B cell (primary cell): Measurements from ENCODE around the gene PSENEN. TPM values are rescaled to one million over a fixed set of nuclear protein-coding genes. Genes with fewer than 3 reads are reported as not detected.

Source experiments
- ATAC-seq: fragments of 200-7000 bp; cut with Tn5 transposase; one replicate; pipeline ENCODE4 v1.10.0; 2021; ENCODE audit warnings: low read depth, mild to moderate bottlenecking, moderate number of reproducible peaks, moderate library complexity
- CTCF ChIA-PET: fragments of 350-600 bp; sonication (Branson Sonifier 250); formaldehyde crosslinking; loops from one replicate; lab custom pipeline; 2021; ENCODE audit warnings: antibody characterized with exemption, inconsistent platforms; lab: Charles Lee
- POLR2A ChIA-PET: fragments of 350-600 bp; sonication (Branson Sonifier 250); formaldehyde crosslinking; loops from one replicate; lab custom pipeline; 2021; ENCODE audit warnings: antibody characterized with exemption; lab: Charles Lee
- DNase-seq: peaks from one replicate; pipeline ENCODE4 v3.0.0; 2013
- H2AFZ ChIP-seq: 2 replicates; pipeline ENCODE4 v1.6.1; 2012; ENCODE audit warnings: mild to moderate bottlenecking, low read depth, low read length; ENCODE audit not compliant: insufficient read depth, poor library complexity, severe bottlenecking
- H3K27ac ChIP-seq, 2 donors: 1 replicate in 1 of 2; 2 replicates in 1 of 2; pipeline ENCODE4 v1.5.1; 2012 to 2013; ENCODE audit warnings: low read length in 2 of 2, mild to moderate bottlenecking in 2 of 2, moderate library complexity in 1 of 2
- H3K27me3 ChIP-seq, 4 experiments: fragments of 200-600 bp in 1 of 4; sonication (generic) in 1 of 4; replicated peaks in 1 of 4; 1 replicate in 2 of 4; 2 replicates in 2 of 4; pipeline versions ENCODE4 v1.6.1 to v1.7.0; 2013 to 2016; ENCODE audit warnings: low read length in 3 of 4, mild to moderate bottlenecking in 2 of 4, mixed read lengths in 1 of 4, moderate library complexity in 1 of 4; ENCODE audit not compliant: insufficient read depth in 4 of 4, control insufficient read depth in 3 of 4; ENCODE audit errors: control extremely low read depth in 1 of 4
- H3K36me3 ChIP-seq, 2 experiments: replicated peaks in 1 of 2; 1 replicate in 1 of 2; 2 replicates in 1 of 2; pipeline versions ENCODE4 v1.6.1 to v1.7.1; 2013; ENCODE audit warnings: low read length in 1 of 2; ENCODE audit not compliant: insufficient read depth in 2 of 2, control insufficient read depth in 1 of 2; ENCODE audit errors: control extremely low read depth in 1 of 2, extremely low read depth in 1 of 2
- H3K4me1 ChIP-seq, 2 donors: fragments of 200-600 bp in 1 of 2; sonication (generic) in 1 of 2; 1 replicate in 1 of 2; 2 replicates in 1 of 2; pipeline versions ENCODE4 v1.5.1 to v1.6.1; 2013 to 2017; ENCODE audit warnings: low read length in 2 of 2; ENCODE audit not compliant: control insufficient read depth in 2 of 2, insufficient read depth in 2 of 2
- H3K4me2 ChIP-seq: replicated peaks from 2 replicates; pipeline ENCODE3; 2012; ENCODE audit warnings: mild to moderate bottlenecking, low read depth, low read length; ENCODE audit not compliant: poor library complexity, severe bottlenecking
- H3K4me3 ChIP-seq, 5 experiments: fragments of 200-600 bp in 1 of 5; sonication (generic) in 1 of 5; 1 replicate in 3 of 5; 2 replicates in 2 of 5; pipeline versions ENCODE4 v1.5.1 to v1.7.0; 2011 to 2016; ENCODE audit warnings: low read length in 4 of 5, mild to moderate bottlenecking in 4 of 5, low read depth in 2 of 5, control low read depth in 1 of 5, moderate library complexity in 1 of 5; ENCODE audit not compliant: insufficient read depth in 1 of 5; ENCODE audit errors: control extremely low read depth in 1 of 5, extremely low read depth in 1 of 5
- H3K79me2 ChIP-seq: fragments of 200-600 bp; sonication (generic); one replicate; pipeline ENCODE4 v1.6.0; 2016; ENCODE audit warnings: low read length; ENCODE audit not compliant: control insufficient read depth, insufficient read depth
- H3K9ac ChIP-seq: fragments of 200-600 bp; sonication (generic); 2 replicates; pipeline ENCODE4 v1.6.1; 2017; ENCODE audit warnings: mild to moderate bottlenecking, low read length, moderate library complexity
- H3K9me3 ChIP-seq, 3 donors: one replicate each; pipeline versions ENCODE4 v1.6.1 to v1.7.1; 2013; ENCODE audit warnings: low read length in 2 of 3; ENCODE audit not compliant: control insufficient read depth in 2 of 3, insufficient read depth in 1 of 3; ENCODE audit errors: control extremely low read depth in 1 of 3
- H4K20me1 ChIP-seq: 2 replicates; pipeline ENCODE4 v1.6.0; 2012; ENCODE audit warnings: mild to moderate bottlenecking, low read length; ENCODE audit not compliant: insufficient read depth, control insufficient read depth, poor library complexity, severe bottlenecking
- H3K27ac Mint-ChIP-seq: one replicate; pipeline ENCODE4 v1.8.0; 2021; ENCODE audit warnings: mixed read lengths
- H3K27me3 Mint-ChIP-seq: one replicate; pipeline ENCODE4 v1.8.0; 2021; ENCODE audit warnings: mixed read lengths
- H3K4me1 Mint-ChIP-seq: one replicate; pipeline ENCODE4 v1.8.0; 2021; ENCODE audit warnings: mixed read lengths
- H3K4me3 Mint-ChIP-seq: one replicate; pipeline ENCODE4 v1.8.0; 2021; ENCODE audit warnings: mixed read lengths
- H3K9me3 Mint-ChIP-seq: one replicate; pipeline ENCODE4 v1.8.0; 2022; ENCODE audit warnings: mixed read lengths; ENCODE audit not compliant: insufficient read depth
- EZH2 ChIP-seq: IDR thresholded peaks from 2 replicates; pipeline ENCODE4 v1.6.1; 2012; ENCODE audit warnings: borderline replicate concordance, low read depth, mild to moderate bottlenecking, moderate library complexity, low read length; ENCODE audit not compliant: insufficient read depth, poor library complexity, severe bottlenecking
- WGBS: methylation state at CpG from one replicate; pipeline ENCODE4 v1.1.5; 2013; ENCODE audit warnings: missing lambda C conversion rate; ENCODE audit not compliant: insufficient coverage; 5-methylcytosine and 5-hydroxymethylcytosine counted together
- intact Hi-C: fragments of 100-400 bp; cut with micrococcal nuclease; formaldehyde crosslinking; loops from one replicate; pipeline ENCODE4 v1.10.0; 2022
- polyA plus RNA-seq: library from polyadenylated mRNA; depleted of rRNA; stranded (reverse); fragments of >200 nt; gene quantifications from 2 replicates; pipeline ENCODE4 v1.2.3, GENCODE V29; 2012
- total RNA-seq, 2 donors: library from RNA; stranded (reverse); fragments of 120-200 nt in 1 of 2; gene quantifications; 1 replicate in 1 of 2; 2 replicates in 1 of 2; pipeline versions ENCODE4 v1.2.3 to v1.2.4, GENCODE V29; 2013 to 2022
- TF ChIP-seq, protein P1 (sequence below): fragments of 200-600 bp; IDR thresholded peaks from one replicate; pipeline ENCODE4 v1.8.0; 2022; ENCODE audit warnings: antibody characterized with exemption, mild to moderate bottlenecking

Gene PSENEN
- total and polyA plus RNA-seq, 2 donors (not counting 1 experiment from before 2014, with no cell fraction given): 17.7 to 36.4 TPM

DNA sequence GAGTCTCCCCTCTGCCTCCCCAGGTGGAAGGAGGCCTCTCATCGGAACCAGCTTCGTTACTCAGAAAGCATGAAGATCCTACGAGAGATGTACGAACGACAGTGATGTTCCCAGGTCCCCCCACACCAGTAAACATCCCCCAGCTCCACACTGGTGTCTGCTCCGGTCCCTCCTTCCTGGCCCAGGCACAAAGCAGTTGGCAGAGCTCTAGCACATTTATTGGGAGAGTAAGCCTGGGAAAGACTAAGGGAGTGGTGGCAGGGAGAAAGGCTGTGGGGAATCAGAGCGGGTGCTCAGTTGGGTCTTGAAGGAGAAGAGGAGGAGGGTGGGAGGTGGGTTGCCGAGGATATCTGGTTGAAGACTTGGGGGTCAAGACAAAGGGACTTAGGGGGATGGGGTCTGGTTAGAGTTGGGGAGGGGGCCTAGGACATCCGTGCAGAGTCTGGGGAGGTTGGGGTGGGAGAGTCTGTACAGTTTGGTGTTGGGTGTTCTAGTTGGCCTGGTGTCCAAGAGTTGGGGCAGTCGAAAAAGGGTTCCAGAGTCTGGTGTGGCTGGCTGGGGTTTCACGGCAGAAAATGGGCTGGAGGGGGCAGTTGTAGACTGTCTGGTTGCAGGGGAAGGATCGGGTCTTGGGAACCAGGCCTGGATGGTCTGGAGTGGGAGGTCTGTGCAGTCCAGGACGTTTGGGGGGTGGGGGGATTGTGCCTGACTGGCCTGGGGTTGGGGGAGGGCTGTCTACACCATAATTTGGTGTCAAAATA, 9.1 kb downstream of the PSENEN start:
- no peak overlapping the region for H3K27ac Mint-ChIP-seq
- Histone ChIP-seq H3K36me3 (peaks cover 0 to 20% of the 10 kb centered on the region in 2 experiments), H4K20me1 (peaks cover 4% of the 10 kb centered on the region), H2AFZ (no peak overlapping the region), H3K9me3 (peaks cover 0 to 10% (median 0%) of the 10 kb centered on the region in 3 donors), H3K27ac (no peak overlapping the region), H3K4me3 (no peak overlapping the region), H3K4me2 (no peak overlapping the region), H3K79me2 (peaks cover 27% of the 10 kb centered on the region), H3K9ac (no peak overlapping the region), H3K4me1 (peaks cover 27 to 35% of the 10 kb centered on the region in 2 donors), H3K27me3 (peaks cover 0 to 26% (median 10%) of the 10 kb centered on the region in 4 experiments)
- TF ChIP-seq, protein P1, sequence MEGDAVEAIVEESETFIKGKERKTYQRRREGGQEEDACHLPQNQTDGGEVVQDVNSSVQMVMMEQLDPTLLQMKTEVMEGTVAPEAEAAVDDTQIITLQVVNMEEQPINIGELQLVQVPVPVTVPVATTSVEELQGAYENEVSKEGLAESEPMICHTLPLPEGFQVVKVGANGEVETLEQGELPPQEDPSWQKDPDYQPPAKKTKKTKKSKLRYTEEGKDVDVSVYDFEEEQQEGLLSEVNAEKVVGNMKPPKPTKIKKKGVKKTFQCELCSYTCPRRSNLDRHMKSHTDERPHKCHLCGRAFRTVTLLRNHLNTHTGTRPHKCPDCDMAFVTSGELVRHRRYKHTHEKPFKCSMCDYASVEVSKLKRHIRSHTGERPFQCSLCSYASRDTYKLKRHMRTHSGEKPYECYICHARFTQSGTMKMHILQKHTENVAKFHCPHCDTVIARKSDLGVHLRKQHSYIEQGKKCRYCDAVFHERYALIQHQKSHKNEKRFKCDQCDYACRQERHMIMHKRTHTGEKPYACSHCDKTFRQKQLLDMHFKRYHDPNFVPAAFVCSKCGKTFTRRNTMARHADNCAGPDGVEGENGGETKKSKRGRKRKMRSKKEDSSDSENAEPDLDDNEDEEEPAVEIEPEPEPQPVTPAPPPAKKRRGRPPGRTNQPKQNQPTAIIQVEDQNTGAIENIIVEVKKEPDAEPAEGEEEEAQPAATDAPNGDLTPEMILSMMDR: no peak
- TF ChIP-seq EZH2: no peak
- ChIA-PET POLR2A (no interaction called here), CTCF (interaction anchor here (1.0 kb wide), 1 partner anchor 60 kb away, joined by 3 read pairs; no protein-coding TSS in a partner anchor)
- WGBS: 92% methylated on average over 10 of the region's 13 CpGs
- H3K9me3 Mint-ChIP-seq: no peaks in the 10 kb centered on the region
- intact Hi-C loops: loop anchor here (5.0 kb wide), 1 partner anchor 62 kb away; no protein-coding TSS in a partner anchor
- ATAC-seq (no peak), DNase-seq (no peak)
- H3K4me1 Mint-ChIP-seq: peaks cover 37% of the 10 kb centered on the region
- H3K27me3 Mint-ChIP-seq: peaks cover 17% of the 10 kb centered on the region
- H3K4me3 Mint-ChIP-seq: peak overlapping the region; percentile 13

DNA sequence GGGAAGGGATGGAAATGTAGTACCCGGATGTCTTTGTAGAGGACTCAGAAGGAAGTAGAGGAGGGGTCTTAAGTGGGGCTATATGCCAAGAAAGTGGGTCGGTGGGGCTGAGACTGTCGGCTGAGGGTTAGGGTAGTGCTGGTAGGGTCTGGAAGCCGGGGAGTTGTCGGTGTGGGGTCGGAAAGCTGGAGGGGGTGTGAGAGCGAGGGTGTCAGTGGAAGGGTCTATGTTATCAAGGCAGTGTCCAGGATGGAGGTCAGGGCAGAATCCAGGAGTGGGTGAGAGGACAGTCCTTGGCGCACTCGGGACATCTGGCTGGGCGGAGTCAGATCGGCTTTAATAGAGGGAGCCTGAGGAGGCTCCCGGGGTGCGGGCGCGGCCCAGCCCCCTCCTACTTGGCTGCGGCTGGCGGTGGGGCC, 9.7 kb downstream of the PSENEN start:
- no peak overlapping the region for H3K27ac Mint-ChIP-seq
- peaks cover 0 to 10% (median 0%) of the 10 kb centered on the region in 3 donors for H3K9me3 ChIP-seq
- no peak overlapping the region for H3K9ac ChIP-seq
- peak overlapping the region; percentile 13 for H3K4me3 Mint-ChIP-seq
- no peak for ATAC-seq
- no peak overlapping the region for H2AFZ ChIP-seq
- H3K27me3 ChIP-seq: peaks cover 0 to 26% (median 10%) of the 10 kb centered on the region in 4 experiments
- TF ChIP-seq EZH2: no peak
- TF ChIP-seq, protein P1: no peak
- peaks cover 35% of the 10 kb centered on the region for H3K4me1 Mint-ChIP-seq
- peak overlapping the region; percentile 98 for H3K4me2 ChIP-seq
- 80% methylated on average over 17 of the region's 17 CpGs for WGBS
- DNase-seq: no peak
- peaks cover 26% of the 10 kb centered on the region for H3K79me2 ChIP-seq
- H3K9me3 Mint-ChIP-seq: no peaks in the 10 kb centered on the region
- H3K4me1 ChIP-seq: peaks cover 24 to 35% of the 10 kb centered on the region in 2 donors
- ChIA-PET CTCF (interaction anchor here (1.3 kb wide), 1 partner anchor 15 kb away, joined by 3 read pairs; no protein-coding TSS in a partner anchor), POLR2A (interaction anchor here (2.2 kb wide), 1 partner anchor 10 kb away, joined by 17 read pairs; the partner anchor contains the start of genes PSENEN and U2AF1L4)
- H4K20me1 ChIP-seq: peaks cover 4% of the 10 kb centered on the region
- peaks cover 17% of the 10 kb centered on the region for H3K27me3 Mint-ChIP-seq
- no peak overlapping the region for H3K4me3 ChIP-seq
- no peak overlapping the region for H3K27ac ChIP-seq
- intact Hi-C loops: loop anchor here (5.0 kb wide), 1 partner anchor 63 kb away; no protein-coding TSS in a partner anchor
- peaks cover 0 to 20% of the 10 kb centered on the region in 2 experiments for H3K36me3 ChIP-seq
